Measurements from ENCODE around the gene AGXT.

Gene AGXT

DNA sequence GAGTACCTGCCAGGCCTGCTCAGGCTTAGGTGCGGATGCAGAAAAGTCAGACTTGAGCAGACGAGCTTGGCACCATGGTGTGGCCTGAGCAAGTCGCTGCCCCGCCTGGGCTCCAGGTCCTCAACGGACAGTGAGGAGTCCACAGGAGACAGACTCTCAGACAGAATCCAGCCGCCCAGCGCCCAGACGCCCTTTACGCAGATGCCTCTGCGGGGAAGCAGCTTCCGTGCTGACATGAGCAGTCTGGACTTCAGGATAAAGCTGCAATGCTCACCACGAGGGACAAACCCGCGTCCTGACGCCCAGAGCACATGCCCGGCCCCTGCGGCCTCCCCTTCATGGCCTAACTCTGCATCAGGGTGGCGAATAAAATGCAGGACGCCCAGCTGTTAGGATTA, 30.8 kb downstream of the AGXT start:
- no peak for DNase-seq

DNA sequence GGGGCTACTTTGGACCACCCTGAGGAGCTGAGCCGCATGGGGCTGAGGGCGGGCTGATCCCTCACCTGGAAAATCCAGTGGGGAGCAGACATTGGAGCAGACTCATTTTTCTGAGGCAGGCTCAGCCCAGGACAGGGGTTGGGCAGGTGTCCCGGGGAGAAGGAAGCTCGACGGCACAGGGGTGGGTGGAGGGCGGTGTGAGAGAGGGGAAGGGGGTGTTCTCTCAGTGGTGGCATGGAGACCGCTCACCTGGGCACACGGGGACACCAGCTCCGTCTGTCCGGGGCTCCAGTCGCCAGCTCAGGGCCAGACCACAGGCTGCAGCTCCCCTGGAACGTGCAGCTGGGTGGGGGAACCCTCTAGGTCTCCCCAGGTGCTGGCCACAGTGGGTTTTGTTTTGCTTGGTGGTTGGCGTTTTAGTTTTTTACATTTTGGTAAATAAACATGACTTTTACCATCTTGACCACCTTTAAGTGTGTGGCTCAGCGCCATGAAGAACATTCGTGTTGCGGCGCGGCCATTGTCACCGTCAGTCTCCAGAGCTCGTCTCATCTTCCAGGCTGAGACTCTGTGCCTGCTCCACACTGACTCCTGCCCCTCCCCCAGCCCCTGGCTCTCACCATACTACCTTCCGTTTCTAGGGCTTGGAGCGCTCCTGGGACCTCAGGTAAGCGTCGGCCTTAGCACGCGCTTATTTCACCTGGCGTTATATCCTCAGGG, 31.7 kb downstream of the AGXT start:
- DNase-seq: no peak

DNA sequence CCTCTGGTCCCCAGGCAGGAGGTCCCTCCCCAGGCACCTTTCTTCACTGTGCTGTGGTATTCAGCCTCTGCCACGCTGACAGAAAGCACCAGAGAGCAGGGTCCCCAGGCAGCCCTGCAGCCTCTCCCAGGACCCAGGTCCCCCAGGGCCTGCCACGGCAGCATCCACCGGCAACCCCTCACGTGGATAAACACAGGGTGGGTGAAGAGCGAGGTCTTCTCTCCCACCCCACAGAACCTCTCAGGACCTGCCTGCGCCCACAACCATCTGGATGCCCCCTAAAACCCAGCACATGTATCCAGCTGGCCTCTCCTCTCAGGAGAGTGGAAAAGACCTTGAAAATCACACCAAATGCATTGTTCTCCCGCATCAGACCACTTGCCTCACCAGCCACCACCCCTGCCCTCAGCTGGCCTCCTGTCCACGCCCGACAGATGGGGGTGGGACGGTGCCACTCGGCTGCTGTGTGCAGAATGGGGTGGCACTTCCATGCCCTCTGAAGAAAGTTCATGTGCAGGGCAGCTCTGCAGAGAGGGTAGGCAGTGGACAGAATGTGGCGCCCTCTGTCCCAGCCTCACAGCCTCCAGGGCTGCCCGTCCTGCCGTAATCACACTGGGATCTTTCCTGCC, 33.5 kb downstream of the AGXT start:
- DNase-seq: no peak

GRCh38 chr2:240902615-240903041, 34.0 kb downstream of the AGXT start:
- no peak for DNase-seq

GRCh38 chr2:240903191-240904060, 34.8 kb downstream of the AGXT start:
- no peak for DNase-seq

DNA sequence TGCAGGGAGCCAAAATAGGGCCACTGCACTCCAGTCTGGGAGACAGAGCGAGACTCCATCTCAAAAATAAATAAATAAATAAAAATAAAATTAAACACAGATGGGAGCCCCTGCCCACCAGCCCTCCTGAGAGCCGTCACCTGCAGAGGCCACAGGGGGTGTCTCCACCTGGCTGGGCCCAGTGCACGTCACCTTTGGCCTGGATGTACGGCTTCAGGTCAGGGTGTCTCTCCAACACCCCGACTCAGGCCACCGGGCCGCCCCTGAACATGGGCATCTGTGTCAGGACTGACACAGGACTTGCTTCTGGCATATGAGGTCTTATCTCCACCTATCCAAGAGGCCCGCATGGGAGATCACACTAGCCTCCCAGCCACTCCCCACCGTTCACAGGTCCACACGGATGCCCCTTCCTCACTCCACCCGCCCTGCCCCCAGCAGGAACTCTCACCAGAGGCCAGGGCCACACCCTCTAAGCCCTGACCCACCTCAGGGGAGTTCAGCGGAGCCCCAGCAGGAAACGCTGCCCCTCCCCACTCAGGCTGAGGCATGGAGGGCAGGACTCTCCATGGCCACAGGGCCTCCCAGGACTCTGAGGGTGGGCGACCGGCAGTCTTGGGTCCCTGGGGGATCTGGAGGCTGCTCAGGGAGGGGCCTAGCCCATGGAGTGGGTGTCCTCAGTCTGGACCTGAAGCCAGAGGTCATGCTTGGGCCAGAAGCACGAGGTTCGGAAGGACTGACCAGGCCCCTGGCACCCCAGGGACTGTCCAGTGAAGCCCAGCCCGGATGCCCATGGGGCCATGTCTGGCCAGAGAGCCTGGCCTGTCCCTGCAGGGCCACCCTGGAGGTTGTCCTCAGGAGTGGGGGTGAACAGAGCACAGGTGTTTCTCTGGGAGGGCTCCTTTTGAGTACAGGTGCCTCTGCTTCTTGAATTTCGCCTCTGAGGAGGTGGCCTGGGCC, 35.9 kb downstream of the AGXT start:
- DNase-seq: no peak

- no peak for DNase-seq
Measured at GRCh38 chr2:240905176-240905781, 36.7 kb downstream of the AGXT start.

GRCh38 chr2:240906141-240906910, 37.7 kb downstream of the AGXT start, which contains the start of gene CROCC2:
CROCC2 (plus strand) TSS chr2:240906336; CDS start chr2:240906514, 178 bp downstream.
- no peak for DNase-seq

GRCh38 chr2:240906911-240907590, 38.4 kb downstream of the AGXT start:
- no peak for DNase-seq

- no peak for DNase-seq
Measured at GRCh38 chr2:240909216-240909974, 40.8 kb downstream of the AGXT start.

DNA sequence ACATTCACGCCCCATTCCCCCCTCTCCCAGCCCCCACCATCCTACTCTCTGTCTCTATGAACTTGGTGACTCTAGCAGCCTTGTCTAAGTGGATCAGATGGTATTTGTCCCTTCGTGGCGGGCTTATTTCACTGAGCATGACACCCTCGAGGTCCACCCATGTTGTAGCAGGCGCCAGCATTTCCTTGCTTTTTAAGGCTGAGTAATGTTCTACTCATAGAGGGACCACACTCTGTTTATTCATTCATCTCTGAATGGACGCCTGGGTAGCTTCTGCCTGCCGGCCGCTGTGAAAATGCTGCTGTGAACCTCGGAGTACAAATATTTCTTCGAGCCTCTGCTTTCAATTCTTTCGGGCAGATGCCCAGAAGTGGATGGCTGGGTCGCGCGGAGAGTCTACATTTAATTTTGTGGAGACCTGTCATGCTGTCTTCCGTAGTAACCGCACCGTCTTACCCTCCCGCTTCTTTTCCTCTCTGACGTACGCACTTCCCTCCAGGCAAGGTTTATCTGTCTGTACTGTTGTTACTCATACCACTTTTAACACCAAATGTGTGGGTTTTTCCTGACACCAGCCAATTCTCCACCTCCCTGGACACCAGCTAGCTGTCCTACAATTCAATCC, 43.1 kb downstream of the AGXT start:
- no peak for DNase-seq

GRCh38 chr2:240912878-240913809, 44.5 kb downstream of the AGXT start:
- no peak for DNase-seq

GRCh38 chr2:240913810-240914644, 45.4 kb downstream of the AGXT start:
- peak; percentile 35 to 45 for DNase-seq

DNA sequence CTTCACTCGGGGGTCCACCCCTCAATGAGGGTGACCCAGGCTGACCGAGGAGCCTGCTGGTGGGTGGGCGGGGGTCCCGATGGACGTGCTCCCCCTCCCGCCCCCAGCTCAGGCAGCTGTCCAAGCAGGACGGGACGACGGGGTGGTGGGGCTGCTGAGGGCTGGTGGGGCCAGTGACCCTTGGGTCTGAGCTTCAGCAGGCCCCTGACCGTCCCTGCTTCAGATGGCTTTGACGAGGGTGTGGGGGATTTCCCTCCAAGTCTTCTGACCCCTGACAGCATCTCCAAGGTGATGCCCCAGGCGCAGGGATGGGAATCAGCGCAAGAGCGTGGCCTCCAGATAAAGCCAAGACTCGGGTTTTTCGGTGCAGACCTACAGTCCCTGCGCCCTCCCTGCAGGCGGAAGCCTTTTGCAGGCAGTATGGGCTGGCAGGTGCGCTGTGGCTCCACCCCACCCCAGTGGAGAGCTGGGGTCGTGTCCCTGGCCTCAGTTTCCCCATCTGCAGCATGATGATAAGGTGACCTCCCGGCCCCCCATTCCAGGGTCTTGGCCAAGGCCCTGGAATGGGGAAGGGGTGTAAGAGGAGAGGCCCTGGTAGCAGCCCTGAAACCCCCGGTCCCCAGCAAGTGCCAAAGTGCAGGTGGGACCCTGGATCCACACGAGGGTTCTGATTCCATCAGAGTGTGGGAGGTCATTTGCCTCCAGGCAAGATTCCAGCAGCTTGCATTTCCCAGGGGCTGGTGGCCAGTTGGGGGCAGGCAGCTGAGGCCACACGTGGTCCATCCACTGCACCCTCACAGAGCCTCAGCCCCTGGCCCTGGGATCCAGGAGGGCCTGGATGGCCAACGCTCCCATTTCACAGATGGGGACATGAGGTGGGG, 46.3 kb downstream of the AGXT start:
- DNase-seq: no peak

GRCh38 chr2:240915526-240916341, 47.1 kb downstream of the AGXT start:
- DNase-seq: no peak
